ENCODE results near the gene GAL3ST2.

- TF ChIP-seq POLR2A (IDR thresholded peaks at IDR 0.05; ENCODE audit: control extremely low read depth in 1 of 2, low read depth in 2 of 2, low read length in 2 of 2), result no peak
- no peak for TF ChIP-seq POLR2AphosphoS5 (IDR thresholded peaks at IDR 0.05; ENCODE audit: low read depth, low read length)
- no peak for TF ChIP-seq GTF2F1 (IDR thresholded peaks at IDR 0.05; ENCODE audit: borderline replicate concordance, low read depth, low read length)
- TF ChIP-seq CREB1 (IDR thresholded peaks at IDR 0.05), result no peak
- no peak for TF ChIP-seq EP300 (IDR thresholded peaks at IDR 0.05; ENCODE audit: borderline replicate concordance in 1 of 2, low read depth in 2 of 2, low read length in 2 of 2)
- TF ChIP-seq TAF7 (optimal IDR thresholded peaks at IDR 0.05; ENCODE audit: borderline replicate concordance, low read depth, low read length), result no peak
- no peak for TF ChIP-seq EZH2 (IDR thresholded peaks at IDR 0.05; ENCODE audit: low read depth, low read length, severe bottlenecking)
- no peak for TF ChIP-seq HDAC2 (IDR thresholded peaks at IDR 0.05; ENCODE audit: borderline replicate concordance in 1 of 2, low read depth in 2 of 2, low read length in 2 of 2)
Measured at GRCh38 chr2:241752253-241752652, 24.4 kb upstream of the GAL3ST2 start.

Data from H1 (cell line).